Neural cell (in vitro differentiated cells): ENCODE data around the gene SP9. TPM values are rescaled to one million over a fixed set of nuclear protein-coding genes. Genes with fewer than 3 reads are reported as not detected.
A peak's percentile ranks its signal among the peaks of the same experiment; 100 is the strongest.

Experiments used
- H2AFZ ChIP-seq: fragments of 200-600, 300-800 bp; sonication (generic), shearing (Covaris generic); 2 replicates; pipeline ENCODE4 v1.6.0; 2014; ENCODE audit warnings: low read depth, mild to moderate bottlenecking, antibody characterized with exemption, low read length, moderate library complexity
- H3F3A ChIP-seq: fragments of 200-600 bp; shearing (Covaris generic); 2 replicates; pipeline ENCODE4 v1.6.1; 2016; ENCODE audit warnings: mild to moderate bottlenecking, moderate library complexity, mixed read lengths, antibody characterized with exemption, low read length; ENCODE audit not compliant: insufficient read depth, poor library complexity, severe bottlenecking
- H3K27ac ChIP-seq: fragments of 200-600, 300-800 bp; sonication (generic), shearing (Covaris generic); 2 replicates; pipeline ENCODE4 v1.5.1; 2014; ENCODE audit warnings: mild to moderate bottlenecking, low read length, moderate library complexity
- H3K27me3 ChIP-seq: fragments of 300-800, 200-600 bp; sonication (generic), shearing (Covaris generic); 2 replicates; pipeline ENCODE4 v1.6.0; 2014; ENCODE audit warnings: mild to moderate bottlenecking, low read depth, low read length, moderate library complexity; ENCODE audit not compliant: insufficient read depth
- H3K36me3 ChIP-seq: fragments of 300-800, 200-600 bp; sonication (generic), shearing (Covaris generic); 2 replicates; pipeline ENCODE4 v1.5.1; 2014; ENCODE audit warnings: mild to moderate bottlenecking, antibody characterized with exemption, low read length, moderate library complexity; ENCODE audit not compliant: insufficient read depth
- H3K4me2 ChIP-seq: fragments of 300-800, 200-600 bp; sonication (generic), shearing (Covaris generic); 2 replicates; pipeline ENCODE4 v1.6.0; 2014; ENCODE audit warnings: mild to moderate bottlenecking, low read length
- H3K4me3 ChIP-seq: fragments of 300-800, 200-600 bp; sonication (generic), shearing (Covaris generic); 2 replicates; pipeline ENCODE4 v1.5.1; 2014; ENCODE audit warnings: mild to moderate bottlenecking, low read length, moderate library complexity
- H3K79me2 ChIP-seq: fragments of 200-600 bp; shearing (Covaris generic); replicated peaks from 2 replicates; pipeline ENCODE4 v1.6.0; 2014; ENCODE audit warnings: mild to moderate bottlenecking, low read length, moderate library complexity; ENCODE audit not compliant: insufficient read depth
- H3K9ac ChIP-seq: fragments of 300-800, 200-600 bp; sonication (generic), shearing (Covaris generic); 2 replicates; pipeline ENCODE4 v1.6.1; 2016; ENCODE audit warnings: mild to moderate bottlenecking, low read length, mixed read lengths
- H3K9me2 ChIP-seq: fragments of 200-600 bp; shearing (Covaris generic); 2 replicates; pipeline ENCODE4 v1.6.1; 2016; ENCODE audit warnings: mild to moderate bottlenecking, low read length, mixed read lengths; ENCODE audit not compliant: insufficient read depth
- H3K9me3 ChIP-seq: fragments of 200-600, 300-800 bp; sonication (generic), shearing (Covaris generic); 2 replicates; pipeline ENCODE4 v1.6.1; 2016; ENCODE audit warnings: mild to moderate bottlenecking, mixed run types, low read length, moderate library complexity, mixed read lengths
- H4K20me1 ChIP-seq: fragments of 200-600 bp; shearing (Covaris generic); 2 replicates; pipeline ENCODE4 v1.6.1; 2016; ENCODE audit warnings: mild to moderate bottlenecking, mixed run types; ENCODE audit not compliant: insufficient read depth
- EZH2 ChIP-seq: fragments of 200-600, 300-800 bp; shearing (Covaris generic), sonication (generic); IDR thresholded peaks from 2 replicates; pipeline ENCODE4 v1.6.1; 2014; ENCODE audit warnings: antibody characterized with exemption, low read length, borderline replicate concordance, mild to moderate bottlenecking; ENCODE audit not compliant: insufficient read depth, poor library complexity, severe bottlenecking
- POLR2AphosphoS5 ChIP-seq: IDR thresholded peaks from 2 replicates; pipeline ENCODE4 v1.6.1; 2012
- REST ChIP-seq: IDR thresholded peaks from 2 replicates; pipeline ENCODE4 v1.6.1; 2012; ENCODE audit warnings: borderline replicate concordance
- SMC3 ChIP-seq: fragments of 450-650 bp; conservative IDR thresholded peaks from 2 replicates; pipeline ENCODE4 v1.6.1; 2014; ENCODE audit warnings: antibody characterized with exemption, mild to moderate bottlenecking, moderate library complexity; ENCODE audit not compliant: poor library complexity
- TAF1 ChIP-seq: IDR thresholded peaks from 2 replicates; pipeline ENCODE4 v1.6.1; 2012; ENCODE audit warnings: low read depth
- polyA plus RNA-seq: library from polyadenylated mRNA; depleted of rRNA; stranded (reverse); fragments of >200 nt; gene quantifications from 2 replicates; pipeline ENCODE4 v1.2.3, GENCODE V29; 2014
- TF ChIP-seq, protein P1 (sequence below): fragments of 450-650 bp; IDR thresholded peaks from 2 replicates; pipeline ENCODE4 v1.5.1; 2014; ENCODE audit warnings: antibody characterized with exemption, mild to moderate bottlenecking, moderate library complexity; ENCODE audit not compliant: poor library complexity, severe bottlenecking

SP9 gene
- polyA plus RNA-seq, 1 donor from 2014 or later: 1.6 TPM

- Histone ChIP-seq H3K4me2 (no peak overlapping the region), H4K20me1 (no peaks in the 10 kb centered on the region), H3K27me3 (peaks cover 97% of the 10 kb centered on the region), H3K9me2 (no peaks in the 10 kb centered on the region), H2AFZ (peak overlapping the region; percentile 33), H3F3A (peaks cover 3% of the 10 kb centered on the region), H3K79me2 (peaks cover 38% of the 10 kb centered on the region), H3K9me3 (no peaks in the 10 kb centered on the region), H3K27ac (no peak overlapping the region), H3K9ac (peak overlapping the region; percentile 49), H3K4me3 (peak overlapping the region; percentile 67), H3K36me3 (no peaks in the 10 kb centered on the region)
- no peak for TF ChIP-seq EZH2
- TF ChIP-seq POLR2AphosphoS5: peak; percentile 64
Measured at GRCh38 chr2:174337337-174338146, 2.8 kb downstream of the SP9 start.

DNA sequence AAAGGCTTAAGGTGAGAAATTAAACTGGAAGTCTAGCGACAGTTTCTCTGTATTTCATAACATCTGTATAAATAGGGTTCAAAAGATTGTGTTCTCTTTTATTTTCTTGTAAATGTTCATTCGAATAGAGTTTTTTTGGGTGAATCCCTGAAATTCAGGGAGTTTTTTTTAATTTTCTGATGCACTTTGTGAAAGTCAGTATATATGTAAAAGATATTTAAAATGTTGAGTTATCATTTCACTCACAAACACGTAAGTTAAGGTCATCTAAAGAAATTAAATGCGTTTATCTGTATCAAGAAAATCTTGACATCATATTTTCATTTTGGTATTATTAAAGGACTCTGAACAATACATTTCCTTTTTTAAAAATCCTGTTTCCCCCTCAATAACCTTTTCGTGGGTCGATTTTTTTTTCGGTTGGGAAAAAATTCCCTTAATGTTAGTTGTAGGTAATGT lies 3.4 kb downstream of the SP9 start:
- H4K20me1 ChIP-seq: no peaks in the 10 kb centered on the region
- no peaks in the 10 kb centered on the region for H3K9me2 ChIP-seq
- TF ChIP-seq EZH2: no peak
- no peak for TF ChIP-seq TAF1
- no peak for TF ChIP-seq SMC3
- no peak for TF ChIP-seq REST
- TF ChIP-seq, protein P1, sequence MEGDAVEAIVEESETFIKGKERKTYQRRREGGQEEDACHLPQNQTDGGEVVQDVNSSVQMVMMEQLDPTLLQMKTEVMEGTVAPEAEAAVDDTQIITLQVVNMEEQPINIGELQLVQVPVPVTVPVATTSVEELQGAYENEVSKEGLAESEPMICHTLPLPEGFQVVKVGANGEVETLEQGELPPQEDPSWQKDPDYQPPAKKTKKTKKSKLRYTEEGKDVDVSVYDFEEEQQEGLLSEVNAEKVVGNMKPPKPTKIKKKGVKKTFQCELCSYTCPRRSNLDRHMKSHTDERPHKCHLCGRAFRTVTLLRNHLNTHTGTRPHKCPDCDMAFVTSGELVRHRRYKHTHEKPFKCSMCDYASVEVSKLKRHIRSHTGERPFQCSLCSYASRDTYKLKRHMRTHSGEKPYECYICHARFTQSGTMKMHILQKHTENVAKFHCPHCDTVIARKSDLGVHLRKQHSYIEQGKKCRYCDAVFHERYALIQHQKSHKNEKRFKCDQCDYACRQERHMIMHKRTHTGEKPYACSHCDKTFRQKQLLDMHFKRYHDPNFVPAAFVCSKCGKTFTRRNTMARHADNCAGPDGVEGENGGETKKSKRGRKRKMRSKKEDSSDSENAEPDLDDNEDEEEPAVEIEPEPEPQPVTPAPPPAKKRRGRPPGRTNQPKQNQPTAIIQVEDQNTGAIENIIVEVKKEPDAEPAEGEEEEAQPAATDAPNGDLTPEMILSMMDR: no peak
- H3K9ac ChIP-seq: peak overlapping the region; percentile 49
- no peaks in the 10 kb centered on the region for H3K36me3 ChIP-seq
- H3K9me3 ChIP-seq: no peaks in the 10 kb centered on the region
- no peak overlapping the region for H3K4me2 ChIP-seq
- H3K27me3 ChIP-seq: peaks cover 97% of the 10 kb centered on the region
- peaks cover 3% of the 10 kb centered on the region for H3F3A ChIP-seq
- no peak overlapping the region for H2AFZ ChIP-seq
- peak overlapping the region; percentile 67 for H3K4me3 ChIP-seq
- no peak overlapping the region for H3K27ac ChIP-seq
- peaks cover 38% of the 10 kb centered on the region for H3K79me2 ChIP-seq
